SK-N-MC (cell line): ENCODE results near the gene PNLIPRP1.

ENCODE experiments used
- EZH2 ChIP-seq: fragments of 200-600 bp; sonication (generic); IDR thresholded peaks from one replicate; pipeline ENCODE4 v1.6.1; 2017; ENCODE audit warnings: antibody characterized with exemption
- POLR2AphosphoS5 ChIP-seq: IDR thresholded peaks from 2 replicates; pipeline ENCODE4 v1.6.1; 2012; ENCODE audit warnings: mild to moderate bottlenecking, low read depth, low read length, borderline replicate concordance

DNA sequence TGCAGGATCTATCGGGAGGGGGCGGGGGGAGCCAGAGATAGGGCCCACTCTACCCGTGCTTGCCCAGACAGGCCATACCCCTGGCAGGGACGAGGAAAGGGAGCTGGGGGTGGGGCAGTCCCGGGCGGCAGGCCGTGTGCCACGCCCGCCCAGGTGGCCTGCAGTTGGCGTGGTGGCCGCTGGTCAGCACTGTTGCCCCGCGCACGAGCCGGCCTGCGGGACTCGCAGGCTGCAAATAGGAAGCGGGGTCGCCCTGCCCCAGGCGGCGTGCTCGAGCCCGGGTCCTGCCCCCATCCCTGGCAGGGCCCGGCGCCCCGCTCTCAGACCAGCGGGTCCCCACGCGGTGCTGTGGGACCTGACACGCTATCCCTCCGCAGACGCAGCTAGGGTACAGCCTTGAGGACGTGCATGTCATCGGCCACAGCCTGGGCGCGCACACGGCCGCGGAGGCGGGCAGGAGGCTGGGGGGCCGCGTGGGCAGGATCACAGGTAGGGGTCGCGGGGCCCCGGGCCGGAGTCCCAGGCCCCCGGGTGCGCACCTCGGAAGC is 36.7 kb downstream of the PNLIPRP1 start:
- TF ChIP-seq EZH2 (no peak), POLR2AphosphoS5 (no peak)
